Measurements from ENCODE around the gene COL13A1.

The COL13A1 gene

GRCh38 chr10:69801434-69802315, at the start of gene COL13A1:
Gene COL13A1 (plus strand): TSS chr10:69801906. CDS start chr10:69802424, 518 bp downstream.
- Histone ChIP-seq H3K27ac (ENCODE audit: low read length) (no peak within 1 kb of the TSS), H3K9me3 (ENCODE audit: control insufficient read depth in 1 of 2, low read length in 2 of 2) (no peaks in the 10 kb centered on the region), H3K36me3 (ENCODE audit: control insufficient read depth in 1 of 2, insufficient read depth in 2 of 2, low read length in 2 of 2) (no peaks in the 10 kb centered on the region), H3K4me3 (ENCODE audit: low read depth in 1 of 2, low read length in 2 of 2) (peak within 1 kb of the TSS; percentile 60 to 77), H3K4me1 (ENCODE audit: control insufficient read depth in 1 of 2, insufficient read depth in 2 of 2, low read length in 2 of 2) (peaks cover 0 to 20% of the 10 kb centered on the region in 2 donors), H3K27me3 (ENCODE audit: low read depth, low read length) (peaks cover 18% of the 10 kb centered on the region)

GRCh38 chr10:69752479-69752878, 49.2 kb upstream of the COL13A1 start:
- H3K27ac ChIP-seq (ENCODE audit: low read length): no peak overlapping the region
- no peaks in the 10 kb centered on the region for H3K9me3 ChIP-seq (ENCODE audit: control insufficient read depth in 1 of 2, low read length in 2 of 2)
- H3K4me3 ChIP-seq (ENCODE audit: low read depth in 1 of 2, low read length in 2 of 2): no peak overlapping the region
- H3K36me3 ChIP-seq (ENCODE audit: control insufficient read depth in 1 of 2, insufficient read depth in 2 of 2, low read length in 2 of 2): no peaks in the 10 kb centered on the region
- no peaks in the 10 kb centered on the region for H3K4me1 ChIP-seq (ENCODE audit: control insufficient read depth in 1 of 2, insufficient read depth in 2 of 2, low read length in 2 of 2)
- H3K27me3 ChIP-seq (ENCODE audit: low read depth, low read length): no peaks in the 10 kb centered on the region

- H3K27me3 ChIP-seq (ENCODE audit: low read depth, low read length): no peaks in the 10 kb centered on the region
- H3K9me3 ChIP-seq (ENCODE audit: control insufficient read depth in 1 of 2, low read length in 2 of 2): no peaks in the 10 kb centered on the region
- H3K27ac ChIP-seq (ENCODE audit: low read length): no peak overlapping the region
- H3K4me1 ChIP-seq (ENCODE audit: control insufficient read depth in 1 of 2, insufficient read depth in 2 of 2, low read length in 2 of 2): no peaks in the 10 kb centered on the region
- no peaks in the 10 kb centered on the region for H3K36me3 ChIP-seq (ENCODE audit: control insufficient read depth in 1 of 2, insufficient read depth in 2 of 2, low read length in 2 of 2)
- H3K4me3 ChIP-seq (ENCODE audit: low read depth in 1 of 2, low read length in 2 of 2): no peak overlapping the region
Observed at GRCh38 chr10:69756279-69756678, 45.4 kb upstream of the COL13A1 start.

- no peaks in the 10 kb centered on the region for H3K36me3 ChIP-seq (ENCODE audit: control insufficient read depth in 1 of 2, insufficient read depth in 2 of 2, low read length in 2 of 2)
- H3K27me3 ChIP-seq (ENCODE audit: low read depth, low read length): no peaks in the 10 kb centered on the region
- H3K4me1 ChIP-seq (ENCODE audit: control insufficient read depth in 1 of 2, insufficient read depth in 2 of 2, low read length in 2 of 2): no peaks in the 10 kb centered on the region
- no peak overlapping the region for H3K27ac ChIP-seq (ENCODE audit: low read length)
- no peaks in the 10 kb centered on the region for H3K9me3 ChIP-seq (ENCODE audit: control insufficient read depth in 1 of 2, low read length in 2 of 2)
- H3K4me3 ChIP-seq (ENCODE audit: low read depth in 1 of 2, low read length in 2 of 2): no peak overlapping the region
Observed at GRCh38 chr10:69757206-69757552, 44.5 kb upstream of the COL13A1 start.

GRCh38 chr10:69757553-69758309, 44.0 kb upstream of the COL13A1 start:
- no peaks in the 10 kb centered on the region for H3K4me1 ChIP-seq (ENCODE audit: control insufficient read depth in 1 of 2, insufficient read depth in 2 of 2, low read length in 2 of 2)
- H3K27ac ChIP-seq (ENCODE audit: low read length): no peak overlapping the region
- no peak overlapping the region for H3K4me3 ChIP-seq (ENCODE audit: low read depth in 1 of 2, low read length in 2 of 2)

GRCh38 chr10:69758310-69758728, 43.4 kb upstream of the COL13A1 start:
- no peak overlapping the region for H3K4me3 ChIP-seq (ENCODE audit: low read depth in 1 of 2, low read length in 2 of 2)
- H3K9me3 ChIP-seq (ENCODE audit: control insufficient read depth in 1 of 2, low read length in 2 of 2): no peaks in the 10 kb centered on the region
- no peak overlapping the region for H3K27ac ChIP-seq (ENCODE audit: low read length)
- H3K4me1 ChIP-seq (ENCODE audit: control insufficient read depth in 1 of 2, insufficient read depth in 2 of 2, low read length in 2 of 2): no peaks in the 10 kb centered on the region
- H3K27me3 ChIP-seq (ENCODE audit: low read depth, low read length): no peaks in the 10 kb centered on the region
- H3K36me3 ChIP-seq (ENCODE audit: control insufficient read depth in 1 of 2, insufficient read depth in 2 of 2, low read length in 2 of 2): no peaks in the 10 kb centered on the region

More at GRCh38 chr10:69757553-69758309, 44.0 kb upstream of the COL13A1 start:
- Histone ChIP-seq H3K9me3 (ENCODE audit: control insufficient read depth in 1 of 2, low read length in 2 of 2) (no peaks in the 10 kb centered on the region), H3K36me3 (ENCODE audit: control insufficient read depth in 1 of 2, insufficient read depth in 2 of 2, low read length in 2 of 2) (no peaks in the 10 kb centered on the region), H3K27me3 (ENCODE audit: low read depth, low read length) (no peaks in the 10 kb centered on the region)

GRCh38 chr10:69759641-69760040, 42.1 kb upstream of the COL13A1 start:
- no peaks in the 10 kb centered on the region for H3K4me1 ChIP-seq (ENCODE audit: control insufficient read depth in 1 of 2, insufficient read depth in 2 of 2, low read length in 2 of 2)
- no peak overlapping the region for H3K27ac ChIP-seq (ENCODE audit: low read length)
- H3K36me3 ChIP-seq (ENCODE audit: control insufficient read depth in 1 of 2, insufficient read depth in 2 of 2, low read length in 2 of 2): no peaks in the 10 kb centered on the region
- H3K4me3 ChIP-seq (ENCODE audit: low read depth in 1 of 2, low read length in 2 of 2): no peak overlapping the region
- no peaks in the 10 kb centered on the region for H3K9me3 ChIP-seq (ENCODE audit: control insufficient read depth in 1 of 2, low read length in 2 of 2)
- H3K27me3 ChIP-seq (ENCODE audit: low read depth, low read length): no peaks in the 10 kb centered on the region

GRCh38 chr10:69760072-69760471, 41.6 kb upstream of the COL13A1 start:
- Histone ChIP-seq H3K9me3 (ENCODE audit: control insufficient read depth in 1 of 2, low read length in 2 of 2) (no peaks in the 10 kb centered on the region), H3K36me3 (ENCODE audit: control insufficient read depth in 1 of 2, insufficient read depth in 2 of 2, low read length in 2 of 2) (no peaks in the 10 kb centered on the region), H3K4me3 (ENCODE audit: low read depth in 1 of 2, low read length in 2 of 2) (no peak overlapping the region), H3K4me1 (ENCODE audit: control insufficient read depth in 1 of 2, insufficient read depth in 2 of 2, low read length in 2 of 2) (no peaks in the 10 kb centered on the region), H3K27me3 (ENCODE audit: low read depth, low read length) (no peaks in the 10 kb centered on the region), H3K27ac (ENCODE audit: low read length) (no peak overlapping the region)

- no peaks in the 10 kb centered on the region for H3K4me1 ChIP-seq (ENCODE audit: control insufficient read depth in 1 of 2, insufficient read depth in 2 of 2, low read length in 2 of 2)
- no peak overlapping the region for H3K4me3 ChIP-seq (ENCODE audit: low read depth in 1 of 2, low read length in 2 of 2)
- H3K27ac ChIP-seq (ENCODE audit: low read length): no peak overlapping the region
- H3K36me3 ChIP-seq (ENCODE audit: control insufficient read depth in 1 of 2, insufficient read depth in 2 of 2, low read length in 2 of 2): no peaks in the 10 kb centered on the region
- H3K9me3 ChIP-seq (ENCODE audit: control insufficient read depth in 1 of 2, low read length in 2 of 2): no peaks in the 10 kb centered on the region
- no peaks in the 10 kb centered on the region for H3K27me3 ChIP-seq (ENCODE audit: low read depth, low read length)
Observed at GRCh38 chr10:69761320-69761719, 40.4 kb upstream of the COL13A1 start.

- Histone ChIP-seq H3K4me1 (ENCODE audit: control insufficient read depth in 1 of 2, insufficient read depth in 2 of 2, low read length in 2 of 2) (peaks cover 0 to 6% of the 10 kb centered on the region in 2 donors), H3K27ac (ENCODE audit: low read length) (no peak overlapping the region), H3K9me3 (ENCODE audit: control insufficient read depth in 1 of 2, low read length in 2 of 2) (no peaks in the 10 kb centered on the region), H3K36me3 (ENCODE audit: control insufficient read depth in 1 of 2, insufficient read depth in 2 of 2, low read length in 2 of 2) (no peaks in the 10 kb centered on the region), H3K4me3 (ENCODE audit: low read depth in 1 of 2, low read length in 2 of 2) (no peak overlapping the region), H3K27me3 (ENCODE audit: low read depth, low read length) (no peaks in the 10 kb centered on the region)
Observed at GRCh38 chr10:69766161-69766910, 35.4 kb upstream of the COL13A1 start.

- Histone ChIP-seq H3K9me3 (ENCODE audit: control insufficient read depth in 1 of 2, low read length in 2 of 2) (no peaks in the 10 kb centered on the region), H3K27me3 (ENCODE audit: low read depth, low read length) (no peaks in the 10 kb centered on the region), H3K36me3 (ENCODE audit: control insufficient read depth in 1 of 2, insufficient read depth in 2 of 2, low read length in 2 of 2) (no peaks in the 10 kb centered on the region), H3K4me1 (ENCODE audit: control insufficient read depth in 1 of 2, insufficient read depth in 2 of 2, low read length in 2 of 2) (peaks cover 0 to 6% of the 10 kb centered on the region in 2 donors), H3K27ac (ENCODE audit: low read length) (no peak overlapping the region), H3K4me3 (ENCODE audit: low read depth in 1 of 2, low read length in 2 of 2) (no peak overlapping the region)
Observed at GRCh38 chr10:69767793-69768192, 33.9 kb upstream of the COL13A1 start.
